DMS153 (cell line): ENCODE results near the gene ANXA2.
"Not testable (repeated sequence)": the region's sequence is repeated elsewhere in the genome, so short reads cannot be mapped to it uniquely, and the experiment has no call there.

Experiments used
- DNase-seq: peaks from one replicate; lab custom pipeline; 2025; lab: John Stamatoyannopoulos, UW

Gene ANXA2

DNA sequence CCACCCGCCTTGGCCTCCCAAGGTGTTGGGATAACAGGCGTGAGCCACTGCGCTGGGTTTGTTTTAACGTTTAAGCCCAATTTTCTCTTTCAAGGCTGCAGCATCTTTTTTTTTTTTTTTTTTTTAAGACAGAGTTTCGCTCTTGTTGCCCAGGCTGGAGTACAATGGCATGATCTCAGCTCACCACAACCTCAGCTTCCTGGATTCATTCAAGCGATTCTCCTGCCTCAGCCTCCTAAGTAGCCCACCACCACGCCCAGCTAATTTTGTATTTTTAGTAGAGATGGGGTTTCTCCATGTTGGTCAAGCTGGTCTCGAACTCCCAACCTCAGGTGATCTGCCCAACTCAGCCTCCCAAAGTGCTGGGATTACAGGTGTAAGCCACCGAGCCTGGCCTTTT, 12.6 kb upstream of the ANXA2 start:
- not testable (repeated sequence) for DNase-seq

DNA sequence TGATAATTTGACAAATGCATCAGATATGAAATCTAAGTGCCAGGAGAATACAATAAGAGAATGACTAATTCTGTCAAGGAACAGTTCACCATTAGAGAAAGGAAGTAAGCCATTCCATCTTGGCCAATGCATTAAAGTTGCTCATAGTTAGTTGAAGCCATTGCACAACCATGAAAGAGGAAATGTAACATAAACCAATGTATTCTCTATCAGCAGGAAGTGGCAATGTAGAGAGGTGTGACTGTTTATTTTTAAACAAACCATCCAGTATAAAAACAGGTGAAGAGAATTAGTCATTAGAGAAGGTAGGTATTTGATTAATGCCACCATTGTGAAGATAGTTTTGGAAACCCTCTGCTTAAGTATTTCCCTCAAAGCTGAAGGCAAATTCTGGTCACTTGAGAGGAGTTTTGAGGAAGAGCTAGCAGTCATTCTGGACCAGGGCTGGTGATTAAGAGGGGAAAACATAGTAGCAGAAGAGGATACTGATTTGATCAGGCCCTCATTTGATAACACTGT, 10.7 kb upstream of the ANXA2 start:
- peak; percentile 45 for DNase-seq

DNA sequence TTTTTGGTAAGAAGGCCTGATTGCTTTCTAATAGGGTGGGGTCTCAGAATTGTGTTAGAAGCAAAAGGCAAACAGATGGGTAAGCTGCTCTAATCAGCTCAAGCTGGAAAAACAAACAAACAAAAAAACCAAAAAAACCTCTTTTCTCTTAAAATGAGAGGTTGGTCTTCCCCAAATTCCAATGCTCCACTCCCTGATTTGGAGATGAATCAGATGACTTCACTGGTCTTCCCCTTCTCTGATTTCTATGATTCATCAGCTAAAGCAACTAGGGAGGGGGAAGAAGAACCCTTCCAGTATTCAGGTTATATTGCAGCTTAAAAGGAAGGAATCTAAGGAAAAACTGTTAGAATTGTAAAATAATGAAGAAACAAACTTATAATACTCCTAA, 9.6 kb upstream of the ANXA2 start:
- no peak for DNase-seq

DNA sequence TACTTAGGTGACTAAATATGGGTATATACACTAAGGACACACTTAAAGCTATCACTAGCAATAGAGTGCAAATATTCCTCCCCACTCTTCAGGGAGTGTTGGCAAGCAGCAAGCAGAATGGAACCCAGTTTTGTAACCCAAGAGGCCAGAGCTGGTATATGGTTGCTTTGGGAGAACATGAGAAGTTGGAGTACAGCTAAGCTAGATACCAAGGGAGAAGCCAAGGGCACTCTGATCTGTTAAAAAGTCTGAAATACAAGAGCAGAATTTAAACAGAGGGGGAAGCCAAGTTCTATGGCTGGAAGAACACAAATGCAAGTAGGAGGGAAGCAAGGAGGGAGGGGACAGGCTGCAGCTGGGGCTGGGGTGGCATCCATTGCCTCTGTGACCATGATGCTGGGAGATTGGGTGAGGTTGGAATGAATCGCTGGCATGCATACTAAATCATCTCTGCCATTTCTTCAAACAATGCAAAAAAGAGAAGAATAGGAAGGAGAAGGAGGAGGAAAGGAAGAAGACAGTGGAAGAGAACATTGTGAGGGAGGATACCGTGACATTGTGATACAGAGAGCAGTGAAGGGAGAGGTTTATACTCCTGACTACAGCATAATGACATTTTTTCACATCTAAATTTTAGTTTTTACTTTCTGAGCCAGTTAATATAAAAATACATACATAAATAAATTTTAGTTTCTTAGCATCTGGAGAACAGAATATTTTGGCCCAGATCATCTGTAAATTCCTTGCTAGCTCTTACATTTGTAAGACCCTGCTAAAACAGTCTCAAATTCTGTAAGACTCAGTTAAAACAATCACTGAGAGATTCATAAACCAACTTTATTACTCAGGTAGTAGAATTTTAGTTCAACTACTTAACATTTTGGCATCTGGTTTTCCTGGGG, 9.0 kb upstream of the ANXA2 start:
- DNase-seq = no peak

DNA sequence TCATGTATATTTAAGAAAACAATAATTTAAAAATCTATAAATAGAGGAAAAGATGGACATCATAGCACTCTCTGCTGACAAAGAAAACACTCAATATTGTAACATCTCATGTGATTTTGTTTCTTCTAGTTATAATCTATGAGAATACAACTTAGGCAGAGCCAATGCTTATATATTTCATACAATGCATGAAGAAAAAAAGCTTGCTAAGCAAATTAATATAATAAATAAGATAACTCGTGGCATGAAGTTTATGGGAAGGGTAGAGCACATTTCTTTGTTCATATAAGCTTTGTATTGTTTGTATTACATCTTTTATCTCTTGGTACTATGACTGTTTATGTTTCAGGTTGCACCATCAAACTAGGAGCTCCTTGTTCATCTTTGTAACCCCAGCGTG, 7.6 kb upstream of the ANXA2 start:
- no peak for DNase-seq

DNA sequence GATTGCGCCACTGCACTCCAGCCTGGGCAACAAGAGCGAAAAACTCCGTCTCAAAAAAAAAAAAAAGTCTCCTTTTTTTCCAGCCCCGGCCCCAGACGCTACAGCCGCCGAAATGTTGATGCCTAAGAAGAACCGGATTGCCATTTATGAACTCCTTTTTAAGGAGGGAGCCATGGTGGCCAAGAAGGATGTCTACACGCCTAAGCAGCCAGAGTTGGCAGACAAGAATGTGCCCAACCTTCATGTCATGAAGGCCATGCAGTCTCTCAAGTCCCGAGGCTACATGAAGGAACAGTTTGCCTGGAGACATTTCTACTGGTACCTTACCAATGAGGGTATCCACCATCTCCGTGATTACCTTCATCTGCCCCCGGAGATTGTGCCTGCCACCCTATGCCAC, 6.6 kb upstream of the ANXA2 start:
- not testable (repeated sequence) for DNase-seq

DNA sequence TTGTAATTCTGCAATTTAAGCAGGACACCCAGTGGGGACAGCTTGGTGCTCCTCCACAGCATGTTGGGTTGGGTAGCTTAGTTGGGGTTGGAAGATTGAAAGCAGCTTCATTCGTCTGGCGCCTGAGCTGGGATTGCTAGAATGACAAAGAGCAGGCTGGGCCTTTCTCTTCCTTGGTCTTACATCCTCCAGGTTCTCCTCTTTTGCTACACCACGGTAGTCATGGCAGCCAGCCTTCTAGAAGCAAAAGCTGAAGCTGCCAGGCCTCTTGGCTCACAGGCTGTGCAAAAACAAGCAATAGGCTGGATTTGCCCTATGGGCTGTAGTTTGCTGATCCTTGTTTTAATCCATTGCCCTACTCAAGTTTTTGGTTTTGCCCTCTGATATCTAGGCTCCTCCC, 3.2 kb upstream of the ANXA2 start:
- DNase-seq = no peak

DNA sequence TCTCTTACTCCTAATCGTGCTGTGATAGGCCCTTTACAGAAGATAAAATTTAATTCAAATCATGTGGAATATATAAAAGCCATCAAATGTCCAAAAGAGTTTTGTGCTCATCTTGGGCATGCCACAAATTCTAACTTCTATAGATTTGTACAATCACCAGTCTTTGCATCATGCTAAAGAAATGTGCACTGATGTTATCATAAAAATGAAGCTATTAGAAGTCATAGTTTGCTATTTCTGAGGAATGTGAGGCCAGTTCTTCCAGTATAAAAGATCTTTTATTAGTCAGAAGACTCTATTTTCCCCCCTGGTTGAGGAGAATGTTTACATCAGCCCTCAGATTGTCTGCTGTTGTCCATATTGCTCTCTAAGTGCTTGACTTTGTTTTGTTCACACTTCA, 2.1 kb upstream of the ANXA2 start:
- DNase-seq = no peak

DNA sequence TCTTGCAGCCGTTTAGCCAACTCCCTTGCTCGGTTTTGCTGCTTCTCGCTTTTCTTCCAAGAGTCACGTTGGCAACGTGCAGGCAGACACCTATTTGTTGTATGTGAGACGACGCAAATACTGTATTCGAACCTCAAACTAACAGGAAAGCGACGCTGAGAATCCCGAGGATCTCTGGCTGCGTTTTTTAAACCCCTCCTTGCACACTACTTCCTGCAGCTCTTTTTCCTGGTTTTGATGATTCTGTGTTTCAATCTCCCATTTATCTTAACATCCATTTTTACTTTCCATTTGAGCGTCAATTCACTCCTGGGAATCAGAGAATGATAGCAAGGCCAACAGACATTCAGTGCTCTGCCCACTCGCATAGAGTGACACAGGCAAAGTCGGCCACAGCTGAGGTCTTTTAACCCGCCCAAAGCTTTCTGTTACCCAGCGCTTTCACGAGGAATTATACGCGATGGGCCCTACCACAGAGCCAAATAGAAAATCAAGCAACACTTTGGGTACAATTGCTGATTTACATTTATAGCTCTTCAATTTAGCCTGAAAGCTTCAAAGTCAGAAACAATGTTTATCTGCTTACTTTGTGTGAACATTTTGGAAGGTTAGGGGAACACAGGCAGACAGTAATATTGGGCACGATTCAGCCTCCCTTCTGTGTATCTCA, 1.6 kb upstream of the ANXA2 start:
- no peak for DNase-seq

DNA sequence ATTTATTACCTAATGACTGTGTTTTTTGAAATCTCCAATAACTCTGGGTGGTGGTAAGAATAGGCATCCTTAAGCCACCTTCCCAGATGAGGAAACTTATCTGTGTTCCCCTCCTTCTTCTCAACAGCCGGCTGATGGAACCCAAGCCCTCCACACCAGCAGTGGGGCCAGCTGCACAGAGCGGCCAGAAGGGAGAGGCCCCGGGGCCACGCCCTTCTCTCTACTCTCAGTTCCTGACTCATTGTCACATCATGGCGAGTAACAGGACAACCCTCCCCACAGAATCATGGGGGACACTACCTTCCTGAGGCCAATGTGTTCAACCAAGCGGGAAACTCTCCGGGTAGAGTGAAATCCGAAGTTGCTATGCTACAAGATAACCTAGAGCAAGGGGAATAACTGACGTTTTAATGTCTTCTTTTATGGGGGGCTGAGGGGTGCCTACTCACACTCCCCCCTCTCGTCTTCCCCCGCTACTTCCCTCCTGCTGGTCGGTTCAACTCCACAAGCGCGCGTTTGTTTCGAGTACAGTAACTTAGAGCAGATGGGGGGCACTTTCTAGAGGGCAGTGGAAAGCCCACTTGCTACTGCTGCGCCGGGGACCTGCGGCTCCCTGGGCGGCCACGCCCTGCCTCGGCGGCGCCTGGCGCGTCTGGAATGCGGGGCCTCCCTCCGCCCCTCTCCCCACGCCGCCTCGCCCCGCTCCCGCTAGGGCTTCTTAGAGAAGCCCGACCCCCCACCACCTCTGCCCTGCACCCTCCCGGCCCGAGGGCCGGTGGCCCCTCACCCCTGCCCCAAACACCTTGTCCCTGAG, 621 bp downstream of the ANXA2 start:
- peak; percentile 4 for DNase-seq

DNA sequence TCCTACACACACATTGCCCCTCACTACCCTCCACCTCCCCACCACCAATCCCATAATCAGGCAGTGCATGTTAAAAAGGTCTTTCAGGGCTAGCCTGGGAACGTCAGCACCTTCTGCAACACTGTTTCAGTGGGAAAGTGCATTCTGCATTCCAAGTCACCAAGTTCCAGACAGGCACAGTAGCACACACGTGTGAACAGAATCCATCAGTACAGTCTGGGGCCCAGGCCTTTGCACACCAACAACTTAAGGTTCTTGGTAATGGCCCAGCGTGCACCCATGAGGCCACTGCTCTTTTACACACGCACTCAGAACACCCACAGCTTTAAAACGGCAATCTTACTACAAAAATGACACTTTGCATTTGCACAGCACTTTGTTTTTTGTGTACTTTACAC, 1.2 kb downstream of the ANXA2 start:
- DNase-seq = no peak

DNA sequence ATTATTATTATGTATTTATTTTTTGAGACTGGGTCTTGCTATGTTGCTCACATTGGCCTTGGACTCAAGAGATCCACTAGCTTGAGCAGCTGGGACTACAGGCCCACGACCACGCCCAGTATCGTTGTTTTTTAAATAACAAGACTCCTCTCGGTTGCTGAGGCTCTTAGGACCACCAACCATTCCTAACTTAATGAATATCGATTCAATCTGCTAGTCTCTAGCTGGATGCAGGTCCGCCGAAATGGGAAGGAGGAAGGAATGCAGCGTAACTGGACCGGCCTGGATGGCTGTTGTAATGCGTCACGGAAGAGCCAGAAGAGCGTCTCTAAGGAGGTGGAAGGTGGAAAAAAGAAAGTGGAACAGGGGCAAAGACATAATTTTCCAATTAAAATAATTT, 1.7 kb downstream of the ANXA2 start:
- DNase-seq = no peak

DNA sequence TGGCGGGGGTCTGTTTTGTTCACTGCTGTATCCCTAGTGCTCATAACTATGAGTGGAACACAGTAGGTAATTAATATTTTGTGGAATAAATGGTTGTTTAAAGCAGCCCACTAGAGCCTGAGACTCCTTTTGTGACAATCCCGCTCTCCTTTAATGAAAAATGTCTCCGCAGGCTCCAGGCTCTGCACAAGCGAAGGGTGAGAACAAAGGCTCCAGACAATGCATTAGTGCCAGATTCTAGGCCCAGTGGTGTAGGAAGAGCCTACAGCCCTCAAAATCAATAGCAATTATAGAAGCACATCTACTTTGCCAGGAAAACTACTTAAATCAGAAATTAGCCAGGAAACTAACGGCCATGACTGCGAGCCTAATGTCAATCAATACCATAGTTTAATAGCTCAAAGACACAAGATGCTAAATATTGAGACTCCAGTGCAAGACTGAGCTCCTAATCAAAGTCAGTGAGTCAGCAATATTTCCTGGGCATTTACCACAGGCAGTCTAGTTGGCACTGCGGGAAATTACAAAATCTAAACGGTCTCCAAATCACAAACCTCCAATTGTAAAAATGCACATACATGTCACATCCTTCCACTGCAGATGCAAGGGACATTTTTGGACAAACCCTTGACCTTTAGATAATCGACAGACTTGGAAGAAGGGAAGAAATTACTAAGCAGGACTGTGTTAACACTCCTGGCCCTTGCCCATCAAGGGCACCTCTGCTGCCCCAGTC, 2.3 kb downstream of the ANXA2 start:
- no peak for DNase-seq

DNA sequence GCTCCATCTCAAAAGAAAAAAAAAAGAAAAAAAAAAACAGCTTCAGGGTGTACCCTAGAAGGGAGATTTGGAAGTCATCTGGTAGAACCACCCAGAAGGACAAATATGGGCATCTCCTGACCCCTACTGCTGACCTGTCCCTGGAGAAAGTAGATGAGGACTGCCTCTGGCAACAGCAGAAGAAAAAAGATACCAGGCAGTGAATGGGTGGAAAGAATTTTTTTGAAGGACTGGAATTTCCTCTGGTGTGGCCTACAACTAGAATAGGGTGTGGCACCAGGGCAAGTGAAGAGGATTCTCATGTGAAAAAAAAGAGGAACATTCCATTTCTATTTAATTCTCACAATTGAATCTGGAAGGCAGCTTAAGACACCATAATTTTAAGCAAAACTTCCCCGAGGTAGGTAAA, 3.1 kb downstream of the ANXA2 start:
- no peak for DNase-seq

DNA sequence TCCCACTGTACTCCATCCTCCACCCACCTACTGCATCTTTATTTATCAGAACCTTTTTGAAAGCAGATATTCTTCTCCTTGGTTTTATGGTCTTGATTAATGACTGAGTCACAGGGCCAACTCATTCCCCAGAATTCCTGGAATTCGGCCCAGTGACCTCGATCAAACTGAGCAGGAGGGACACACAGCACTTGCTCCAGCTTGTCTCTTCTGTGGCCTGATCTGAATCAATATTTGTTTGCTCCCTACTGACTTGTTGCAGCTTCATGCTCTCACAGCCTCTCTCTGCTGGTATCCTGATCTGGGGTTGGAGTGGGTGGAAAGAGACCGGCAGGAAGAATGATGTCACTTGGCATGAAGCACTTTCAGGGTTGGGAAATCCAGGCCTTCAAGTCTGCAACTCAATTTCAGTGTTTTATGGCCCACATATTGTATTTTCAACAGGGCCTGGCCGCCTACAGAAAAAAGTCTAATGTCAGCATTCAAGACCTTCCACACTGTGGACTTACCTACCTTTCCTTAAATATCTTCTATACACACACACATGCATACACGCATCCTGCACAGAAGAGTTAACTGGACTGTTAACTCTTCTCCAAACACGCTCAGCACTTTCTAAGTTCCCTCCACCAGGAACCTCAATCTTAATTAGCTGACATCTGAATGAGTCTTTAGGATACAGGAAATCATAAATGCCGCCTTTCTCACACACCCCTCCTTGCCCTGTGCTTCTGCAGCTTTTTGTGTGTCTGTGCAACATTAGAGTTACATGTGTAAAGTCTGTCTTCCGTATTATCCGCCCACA, 4.6 kb downstream of the ANXA2 start:
- peak; percentile 72 for DNase-seq

DNA sequence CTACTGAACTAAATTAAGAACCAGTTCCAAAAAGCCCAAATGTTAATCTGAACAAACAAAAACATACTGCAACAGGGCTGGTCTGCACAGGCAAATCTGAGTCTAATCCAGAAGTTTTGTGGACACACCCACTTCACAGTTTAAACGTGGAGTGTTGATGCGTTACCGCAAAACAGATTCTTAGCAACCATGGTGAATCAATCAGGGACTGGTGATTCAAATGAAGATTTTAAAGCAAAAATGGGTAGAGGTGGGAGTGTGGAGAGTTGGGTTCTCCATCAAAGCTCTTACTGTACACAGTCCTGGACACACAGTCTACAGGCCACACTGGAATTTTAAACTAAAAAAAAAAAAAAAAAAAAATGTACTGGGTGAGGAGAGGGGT, 5.2 kb downstream of the ANXA2 start:
- DNase-seq = no peak

DNA sequence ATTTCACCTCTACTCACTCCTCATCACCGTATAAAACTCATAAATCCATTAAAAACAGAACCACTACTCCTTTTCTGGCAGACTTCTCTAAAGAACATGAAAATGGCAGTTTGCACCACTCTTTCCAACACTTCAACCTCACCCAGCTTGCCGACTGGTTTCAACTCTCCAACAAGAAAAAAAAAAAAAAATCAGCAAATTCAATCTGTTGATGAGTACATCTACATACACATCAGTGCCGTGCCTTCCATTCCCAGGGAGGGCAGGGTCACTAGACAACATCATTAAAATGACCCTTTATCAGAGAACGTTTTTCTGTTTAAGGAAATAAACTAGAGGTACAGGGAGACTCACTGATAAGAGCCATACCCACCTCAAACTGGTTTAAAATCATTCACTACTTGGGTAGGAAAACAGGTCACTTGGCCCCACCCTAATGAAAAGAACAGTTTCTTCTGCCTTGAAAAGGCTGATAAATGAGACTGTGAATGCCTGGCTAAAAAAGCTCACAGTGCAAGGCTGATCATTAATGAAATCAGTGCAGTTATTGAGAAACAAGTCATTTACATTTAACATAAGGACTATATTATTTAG, 6.0 kb downstream of the ANXA2 start:
- no peak for DNase-seq

DNA sequence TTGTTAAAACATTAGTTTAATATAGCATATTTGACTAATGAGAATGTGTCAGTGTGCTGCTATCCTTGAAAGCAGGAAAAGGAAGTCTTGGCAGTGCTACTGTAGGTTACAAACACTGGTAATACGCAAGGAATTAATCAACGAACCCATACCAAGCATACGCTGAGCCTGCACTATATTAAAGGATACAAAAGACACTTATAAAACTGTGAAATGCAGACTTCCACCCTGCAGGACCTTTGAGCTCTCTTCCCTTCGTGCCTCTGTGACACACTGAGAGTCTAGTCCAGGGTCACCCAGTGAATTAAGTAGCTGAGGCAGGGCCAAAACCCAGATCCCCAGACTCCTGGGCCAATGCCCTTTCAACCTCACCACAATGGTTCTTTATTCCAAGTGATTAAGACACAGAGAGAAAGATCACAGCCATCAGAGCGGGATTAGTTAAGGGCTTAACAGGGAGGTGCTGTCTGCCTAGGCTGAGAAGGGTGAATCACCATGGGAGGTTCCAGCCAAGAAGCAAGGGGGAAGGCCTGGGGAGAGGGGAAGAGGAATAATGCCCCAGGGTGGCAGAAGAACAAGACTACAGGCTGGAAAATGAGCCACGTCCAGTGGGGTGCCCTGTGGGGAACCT, 6.8 kb downstream of the ANXA2 start:
- no peak for DNase-seq

DNA sequence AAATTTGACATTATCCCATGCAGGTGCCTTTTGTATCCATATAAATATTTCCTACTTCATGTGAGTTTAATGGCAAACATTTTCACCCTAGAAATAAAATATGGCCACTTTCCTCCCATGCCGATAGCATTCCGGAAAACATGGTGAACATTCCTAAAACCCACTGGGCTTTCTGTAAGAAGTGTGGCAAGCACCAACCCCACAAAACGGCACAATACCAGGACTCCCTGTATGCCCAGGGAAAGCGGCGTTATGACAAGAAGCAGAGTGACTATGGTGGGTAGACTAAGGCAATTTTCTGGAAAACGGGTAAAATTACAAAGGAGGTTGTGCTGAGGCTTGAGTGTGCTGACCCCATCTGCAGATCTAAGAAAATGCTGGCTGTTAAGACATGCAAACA, 7.6 kb downstream of the ANXA2 start:
- DNase-seq = no peak
